Stimulated activated CD4-positive, alpha-beta T cell treated with anti-CD3 and anti-CD28 coated beads, Interleukin-15, amount 100 ng/mL, for 1 hour (primary cell): Measurements from ENCODE around the gene TMPRSS13.

Source experiments
- DNase-seq, 2 donors: peaks; one replicate each; pipeline ENCODE4 v3.0.0-alpha.2; 2020; ENCODE audit warnings: low read depth in 1 of 2, low spot score in 1 of 2

The TMPRSS13 gene

DNA sequence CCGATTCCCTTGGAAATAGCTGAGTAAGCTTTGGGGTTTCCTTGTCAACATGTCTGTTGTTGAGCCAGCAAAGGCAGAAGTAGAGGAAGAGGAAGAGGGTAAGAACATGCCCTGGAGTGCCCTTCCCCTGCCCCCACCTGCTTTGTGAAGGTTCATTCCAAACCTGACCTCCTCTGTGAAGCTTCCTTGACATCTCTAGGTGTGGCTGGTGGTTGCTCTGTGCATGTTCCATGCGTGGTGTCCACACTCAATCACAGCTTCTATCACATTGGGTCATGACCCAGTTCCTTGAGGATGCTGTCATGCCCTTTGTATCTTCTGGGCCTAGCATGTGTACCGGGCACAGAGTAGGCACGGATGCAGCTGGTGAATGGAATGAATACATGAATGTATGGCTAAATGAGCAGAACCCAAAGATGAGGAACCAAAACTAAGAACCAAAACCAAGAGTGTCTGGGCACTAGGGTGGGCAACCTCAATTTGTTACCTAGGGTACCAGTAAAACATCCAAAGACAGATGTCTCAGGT lies 29.0 kb downstream of the TMPRSS13 start:
- DNase-seq: no peak

DNA sequence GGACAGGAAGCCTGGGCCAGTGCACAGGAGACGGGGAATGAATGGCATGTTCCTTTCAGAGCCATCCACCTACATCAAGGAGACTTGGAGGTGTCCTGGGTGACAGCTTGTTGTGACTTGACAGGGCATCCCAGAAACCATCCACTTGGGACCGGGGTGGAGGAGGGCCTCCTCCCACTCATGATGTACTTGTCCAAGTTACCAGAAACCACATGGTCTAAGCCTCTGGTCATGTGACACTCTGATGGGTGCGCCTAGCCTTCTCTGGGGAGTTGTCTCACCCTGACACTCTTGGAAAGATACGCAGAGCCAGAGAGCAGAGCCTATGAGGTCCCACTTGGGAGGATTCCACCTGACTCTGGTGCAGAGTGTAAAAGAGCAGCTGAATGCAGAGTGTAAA lies 31.1 kb downstream of the TMPRSS13 start:
- no peak for DNase-seq

DNA sequence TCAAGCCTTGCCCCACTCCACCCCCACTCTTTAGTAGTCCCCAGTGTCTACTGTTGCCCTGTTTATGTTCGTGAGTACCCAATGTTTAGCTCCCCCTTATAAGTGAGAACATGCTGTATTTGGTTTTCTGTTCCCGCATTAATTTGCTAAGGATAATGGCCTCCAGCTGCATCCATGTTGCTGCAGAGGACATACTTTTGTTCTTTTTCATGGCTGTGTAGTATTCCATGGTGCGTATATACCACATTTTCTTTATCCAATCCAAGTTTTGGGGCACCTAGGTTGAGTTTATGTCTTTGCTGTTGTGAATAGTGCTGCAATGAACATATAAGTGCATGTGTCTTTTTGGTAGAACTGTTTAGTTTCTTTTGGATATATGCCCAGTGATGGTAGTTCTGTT lies 36.6 kb downstream of the TMPRSS13 start:
- DNase-seq: no peak

DNA sequence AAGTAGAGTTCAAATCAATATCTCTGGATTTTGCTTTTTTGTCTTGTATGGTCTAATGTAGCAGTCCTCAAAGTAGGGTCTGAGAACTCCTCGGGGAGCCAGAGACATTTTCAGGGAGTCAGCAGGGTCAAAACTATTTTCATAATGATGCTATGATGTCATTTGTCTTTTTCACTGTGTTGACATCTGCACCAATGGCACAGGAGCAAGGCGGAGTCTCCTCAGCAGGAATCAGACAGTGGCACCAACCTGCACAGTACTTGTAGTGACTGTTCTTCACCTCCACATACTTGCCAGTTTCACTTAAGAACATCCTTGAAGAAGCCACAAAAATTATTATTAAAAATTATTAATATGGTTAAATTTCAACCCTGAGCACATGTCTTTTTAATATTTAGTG lies 37.8 kb downstream of the TMPRSS13 start:
- no peak for DNase-seq

DNA sequence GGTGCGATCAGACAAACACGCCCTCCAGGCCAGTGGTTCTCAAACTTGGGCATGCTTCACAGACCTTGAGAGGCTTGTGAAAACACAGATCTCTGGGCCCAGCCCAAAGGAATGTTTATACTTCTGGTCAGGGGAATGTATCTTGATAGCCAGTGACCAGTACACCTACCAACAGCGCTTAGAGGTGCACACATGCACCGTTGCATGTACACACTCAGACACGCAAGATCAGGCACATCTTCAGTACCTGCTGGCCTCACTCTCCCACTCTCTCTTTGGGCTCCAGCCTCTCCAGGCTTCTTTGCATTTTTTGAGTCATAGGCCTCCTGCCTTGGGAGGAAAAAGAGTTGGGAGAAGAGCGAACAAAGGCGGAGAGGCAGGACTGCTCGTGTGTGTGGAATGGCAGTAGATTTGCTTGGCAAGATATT lies 41.0 kb downstream of the TMPRSS13 start:
- DNase-seq: no peak

DNA sequence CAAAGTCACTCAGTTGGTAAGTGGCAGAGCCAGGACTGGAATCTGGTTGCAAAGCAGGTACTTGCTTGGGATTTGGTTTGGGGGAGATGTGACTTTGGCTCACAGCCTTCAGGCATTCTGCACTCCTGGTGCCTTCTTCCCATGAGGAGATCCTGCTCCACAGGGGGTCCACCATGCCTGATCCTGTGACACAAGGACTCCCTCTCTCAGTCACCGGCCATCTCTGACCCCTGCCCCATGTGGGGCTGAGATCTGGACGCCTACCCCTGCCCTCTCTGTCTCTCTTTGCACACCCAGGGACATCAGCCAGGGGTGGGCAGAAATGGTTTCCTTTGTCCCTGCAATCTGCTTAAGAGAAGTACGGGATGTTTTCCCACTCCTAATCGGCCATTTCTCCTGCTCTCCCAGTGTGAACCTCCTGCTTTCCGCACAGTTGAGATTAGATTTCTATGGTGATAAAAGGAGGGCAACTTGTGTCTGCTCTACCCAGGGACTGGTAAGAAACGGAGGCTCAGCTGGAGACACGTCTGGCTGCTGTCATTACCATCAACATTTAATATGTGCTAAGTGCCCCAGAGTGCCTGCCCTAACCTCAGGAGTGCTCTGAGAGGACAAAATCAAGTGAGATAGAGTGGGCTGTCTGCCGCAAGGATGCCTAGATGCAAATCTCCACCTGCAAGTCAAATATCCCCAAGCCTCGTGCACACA lies 41.6 kb downstream of the TMPRSS13 start:
- no peak for DNase-seq

DNA sequence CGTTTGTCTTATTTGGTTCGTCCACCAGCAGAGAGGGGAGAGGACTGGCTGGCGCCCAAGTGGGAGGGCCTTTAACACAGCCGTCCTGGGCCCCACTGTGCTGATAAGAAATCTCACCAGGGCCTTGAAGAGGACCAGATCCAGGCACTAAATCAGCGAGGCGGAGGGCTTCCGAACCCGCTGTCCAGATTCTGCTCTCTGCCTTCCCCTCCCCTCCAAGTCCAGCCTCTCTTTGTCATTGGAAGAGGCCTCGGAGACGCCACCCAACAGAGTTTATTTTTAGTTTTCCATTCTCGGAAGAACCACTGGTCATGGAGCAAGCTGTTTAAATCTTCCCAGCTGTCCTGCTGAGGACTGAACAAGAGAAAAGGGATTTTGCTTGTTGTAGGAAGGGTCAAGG lies 43.4 kb downstream of the TMPRSS13 start:
- DNase-seq: no peak

DNA sequence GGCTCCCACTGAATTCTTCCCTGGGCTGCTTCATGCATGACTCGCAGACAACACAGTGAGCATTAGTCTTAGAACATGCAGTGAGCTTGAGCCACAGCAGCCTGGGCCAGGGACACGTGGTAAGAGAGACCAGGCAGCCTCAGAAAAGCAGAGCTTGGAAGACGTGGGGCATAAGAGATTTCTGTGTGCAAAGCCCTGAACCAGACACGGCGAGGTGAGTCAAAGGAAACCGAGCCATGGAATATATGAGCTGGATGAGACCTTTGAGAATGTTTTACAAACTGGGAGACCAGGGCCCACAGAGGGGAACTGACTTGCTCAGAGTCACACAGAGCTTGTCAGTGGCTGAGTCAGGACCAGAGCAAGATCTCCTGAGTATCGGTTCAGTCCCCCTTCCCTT lies 44.2 kb downstream of the TMPRSS13 start:
- DNase-seq: no peak

DNA sequence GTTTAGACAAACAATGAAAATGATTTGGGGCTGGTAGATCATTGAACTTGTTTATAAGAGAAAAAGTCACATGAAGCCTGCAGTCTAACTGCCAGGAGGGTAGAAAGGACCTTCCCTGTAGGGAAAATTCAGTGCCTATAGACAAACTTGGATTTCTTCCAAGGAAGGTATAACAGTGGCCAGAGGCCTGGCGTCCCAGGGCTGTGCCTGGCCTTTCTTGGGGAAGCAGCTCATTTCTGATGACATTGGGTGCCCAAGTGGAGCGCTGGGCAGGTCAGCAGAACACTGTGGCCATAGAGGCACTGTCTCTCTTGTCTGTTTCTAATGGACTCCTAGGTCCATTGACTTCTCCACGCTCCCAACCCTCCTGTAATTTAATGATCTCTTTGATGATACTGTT lies 46.1 kb downstream of the TMPRSS13 start:
- no peak for DNase-seq

DNA sequence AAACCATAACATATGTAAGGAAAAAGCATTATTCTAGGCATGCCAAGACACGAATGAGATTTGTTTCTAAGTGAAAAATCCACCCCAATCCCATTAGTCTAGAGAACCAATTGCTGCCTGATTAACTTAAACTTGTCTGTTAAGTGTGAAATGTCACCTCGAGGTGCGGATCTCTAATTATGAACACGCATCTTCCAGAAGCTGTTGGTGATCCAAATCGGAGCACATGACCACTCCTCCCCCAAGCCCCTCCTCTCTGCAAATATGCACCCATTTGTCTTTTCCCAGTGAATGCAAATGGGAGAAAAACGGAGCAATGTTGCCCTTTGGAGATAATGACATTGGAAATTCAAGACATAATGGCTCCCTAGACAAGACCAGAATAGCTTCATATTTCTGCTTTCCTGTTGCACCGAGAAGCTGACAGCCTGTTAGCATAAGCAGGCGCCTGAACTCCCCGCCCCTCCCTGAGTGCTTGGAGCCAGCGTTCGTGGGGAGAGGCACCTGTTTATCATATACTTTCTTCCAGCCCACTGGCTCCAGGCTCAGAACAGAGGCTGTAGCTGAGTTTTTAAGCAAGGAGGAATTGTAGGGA lies 46.8 kb downstream of the TMPRSS13 start:
- DNase-seq: no peak

DNA sequence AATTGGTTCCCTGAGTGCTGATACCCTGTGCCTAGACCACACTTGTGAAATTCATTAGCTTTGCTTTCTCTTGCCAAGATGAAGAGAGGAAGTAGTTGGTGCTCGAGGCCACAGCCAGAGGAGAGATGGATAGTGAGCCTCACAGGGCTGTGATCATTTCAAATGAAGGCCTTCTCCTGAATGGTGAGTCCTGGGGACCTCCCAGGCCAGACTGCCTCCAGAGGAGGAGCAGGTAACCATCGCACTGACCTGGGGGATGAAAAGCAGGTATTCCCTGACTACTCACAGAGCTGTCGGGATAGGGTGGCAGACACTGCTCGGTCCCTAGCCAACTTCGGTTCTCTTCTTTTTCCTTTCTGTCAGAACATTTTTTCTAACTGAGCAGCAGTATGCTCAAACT lies 48.0 kb downstream of the TMPRSS13 start:
- no peak for DNase-seq

DNA sequence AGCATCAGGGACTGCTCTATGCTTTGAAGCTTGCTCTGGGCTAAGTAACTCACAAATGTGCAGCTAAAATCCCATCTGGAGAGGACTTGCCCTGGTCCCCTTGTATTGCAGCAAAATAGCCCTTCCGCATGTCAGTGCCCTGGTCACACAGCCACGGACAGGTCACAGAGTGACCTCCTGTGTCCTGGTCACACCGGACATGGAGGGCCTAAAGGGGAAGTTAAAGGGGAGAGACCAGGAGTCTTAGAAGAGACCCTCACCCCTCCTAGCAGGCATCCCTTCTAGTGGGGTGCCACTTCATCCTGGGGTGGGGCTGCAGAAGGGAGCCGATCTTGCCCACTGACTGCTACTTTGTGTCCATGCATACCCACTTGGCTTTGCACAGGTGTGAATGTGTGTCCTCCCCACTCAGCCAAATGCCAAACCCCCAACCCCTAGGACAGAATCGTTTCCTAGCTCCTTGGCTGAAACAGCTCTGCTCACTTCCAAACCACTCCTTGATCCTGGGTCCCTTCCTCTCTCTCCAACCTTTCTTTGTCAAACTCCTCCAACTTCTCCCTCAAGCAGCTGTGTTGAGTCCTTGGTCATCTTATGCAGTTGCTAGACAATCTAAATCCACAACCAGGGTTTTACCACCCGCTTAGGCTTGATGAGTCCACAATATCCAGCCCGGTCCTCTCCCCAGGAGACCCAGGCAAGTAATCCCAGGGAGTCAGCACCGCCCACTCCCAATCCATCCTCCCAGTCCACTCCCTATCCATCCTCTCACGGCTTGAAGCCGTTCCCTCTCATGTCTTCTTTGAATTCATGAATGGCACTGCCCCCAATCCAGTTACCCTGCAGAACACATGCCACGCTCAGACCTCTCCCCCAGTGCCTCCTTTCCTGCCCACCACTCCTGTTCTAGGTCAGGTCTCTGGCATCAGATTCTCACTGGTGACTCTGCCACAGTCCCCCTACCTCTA lies 49.4 kb downstream of the TMPRSS13 start:
- no peak for DNase-seq

DNA sequence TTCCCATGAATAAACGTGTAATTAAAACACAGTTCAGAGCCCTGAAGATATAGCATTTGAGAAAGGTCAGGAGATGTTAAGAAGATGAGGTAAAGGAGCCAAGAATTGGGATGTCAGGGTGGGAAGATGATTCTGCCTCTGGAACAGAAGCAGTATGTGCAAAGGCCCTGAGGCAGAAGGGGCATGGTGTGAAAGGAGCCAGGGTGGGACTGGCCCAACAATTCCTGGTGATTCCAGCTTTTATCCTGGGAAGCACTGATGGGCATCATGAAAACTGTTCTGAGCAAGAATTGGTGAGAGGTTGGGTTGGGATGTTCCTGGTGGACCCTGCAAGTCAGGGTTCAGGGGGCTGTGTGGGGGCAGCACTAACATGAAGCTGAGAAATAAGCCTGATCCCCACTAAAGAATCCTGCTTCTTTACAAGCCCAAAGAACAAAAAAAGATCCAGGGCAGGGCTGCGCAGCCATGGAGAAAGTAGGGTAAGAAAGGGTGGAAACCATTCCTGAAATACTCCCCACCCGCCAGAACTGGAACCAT lies 50.2 kb downstream of the TMPRSS13 start:
- DNase-seq: no peak

DNA sequence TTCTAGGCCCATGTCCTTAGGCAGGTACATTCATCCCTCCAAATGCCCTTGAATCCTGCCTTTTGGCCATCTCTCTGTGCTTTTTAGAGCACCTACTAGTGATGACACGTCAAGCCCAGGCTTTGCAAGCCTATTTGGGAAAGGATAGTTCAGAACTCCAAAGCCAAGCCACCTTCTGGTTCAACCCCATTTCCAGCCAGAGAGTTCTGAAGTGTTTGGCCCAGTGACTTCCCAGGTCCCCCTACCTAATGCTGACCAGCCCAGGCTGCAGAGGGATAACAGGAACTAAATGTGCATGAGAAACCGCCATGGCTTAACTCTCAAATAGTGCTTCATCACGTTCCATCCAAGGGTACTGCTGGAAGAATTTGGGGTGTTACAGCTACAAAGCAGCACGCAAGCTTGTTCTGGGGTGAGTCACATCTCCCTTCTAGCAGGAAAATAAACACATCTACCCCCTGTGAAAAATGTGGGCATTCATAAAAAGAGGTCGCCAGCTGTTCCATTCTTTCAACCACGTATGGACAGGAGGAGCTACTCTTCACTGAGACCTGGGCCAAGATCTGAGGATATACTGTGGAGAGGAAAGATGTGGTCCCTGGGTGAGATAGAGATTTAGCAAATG lies 50.8 kb downstream of the TMPRSS13 start:
- DNase-seq: no peak

DNA sequence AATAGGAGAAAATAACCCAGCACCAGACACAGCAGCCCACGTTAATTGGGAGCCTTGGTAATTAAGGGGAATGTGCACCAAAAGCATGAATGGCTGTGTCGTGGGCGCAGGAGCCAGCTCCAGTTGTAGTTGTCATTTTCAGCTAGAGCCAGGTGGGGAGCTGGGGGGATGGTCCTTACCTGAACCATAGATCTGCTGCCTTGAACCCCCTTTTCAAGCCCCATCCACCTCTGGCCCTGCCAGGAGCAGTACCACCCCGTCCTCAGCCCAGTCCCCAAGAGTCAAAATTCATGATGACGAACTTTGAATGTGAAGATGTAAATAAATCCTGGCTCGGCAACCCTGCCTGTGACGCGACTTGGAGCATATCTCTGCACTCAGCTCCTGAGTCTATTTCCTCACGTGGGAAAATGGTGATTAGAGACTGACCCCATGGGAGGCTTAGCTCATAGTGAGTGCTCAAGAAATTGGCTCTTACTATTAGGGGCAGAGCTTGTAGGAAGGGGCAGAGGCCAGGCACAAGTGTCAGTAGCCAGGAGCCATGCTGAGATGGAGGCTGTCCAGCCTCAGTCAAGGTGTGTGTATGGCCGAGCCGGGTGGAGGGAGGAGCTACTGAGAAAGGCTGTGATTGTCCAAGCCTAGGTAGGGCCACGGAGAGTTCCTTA lies 52.0 kb downstream of the TMPRSS13 start:
- DNase-seq: no peak

DNA sequence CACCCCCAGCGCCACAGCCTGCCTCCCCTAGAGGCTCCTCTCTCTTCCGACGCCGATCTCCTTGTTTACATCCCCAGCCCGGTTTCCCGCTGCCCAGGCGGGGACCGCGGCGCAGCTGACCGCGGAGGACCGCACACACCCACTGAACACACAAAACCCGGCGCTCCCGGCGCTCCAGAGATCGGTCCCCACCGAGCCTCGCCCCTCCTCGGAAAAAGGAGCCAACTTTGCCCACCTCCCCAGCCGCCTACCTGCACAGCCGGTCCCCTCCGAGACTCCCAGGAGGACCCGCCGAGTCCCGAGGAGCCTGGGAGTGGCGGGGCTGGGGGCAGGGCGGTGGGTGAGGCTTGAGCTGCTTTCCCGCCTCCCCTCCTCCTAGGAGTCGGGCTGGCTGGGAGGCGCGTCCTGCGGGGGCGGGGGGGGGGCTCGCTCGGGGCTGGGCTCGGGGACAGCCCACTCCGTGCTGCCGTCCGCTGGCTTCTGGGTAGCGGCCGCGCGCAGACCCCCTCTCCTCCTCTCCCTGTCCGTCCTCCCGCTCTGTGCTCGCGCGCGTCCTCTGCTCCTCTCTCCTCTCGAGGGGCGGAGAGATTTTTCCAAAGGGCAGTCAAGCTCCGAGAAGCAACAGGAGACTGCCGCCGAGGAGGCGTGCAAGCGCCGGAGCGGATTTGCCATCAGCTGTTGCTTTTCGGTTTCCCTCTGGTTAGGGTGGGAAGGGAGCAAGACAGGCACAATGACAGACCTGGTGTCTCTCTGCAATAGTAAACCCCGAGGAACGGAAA lies 52.7 kb downstream of the TMPRSS13 start, which contains the start of gene FXYD6:
FXYD6 (minus strand) TSS at position 318 of the 779 bp plus-strand sequence. CDS start 33,882 bp downstream, outside the sequence.
- DNase-seq: no peak

DNA sequence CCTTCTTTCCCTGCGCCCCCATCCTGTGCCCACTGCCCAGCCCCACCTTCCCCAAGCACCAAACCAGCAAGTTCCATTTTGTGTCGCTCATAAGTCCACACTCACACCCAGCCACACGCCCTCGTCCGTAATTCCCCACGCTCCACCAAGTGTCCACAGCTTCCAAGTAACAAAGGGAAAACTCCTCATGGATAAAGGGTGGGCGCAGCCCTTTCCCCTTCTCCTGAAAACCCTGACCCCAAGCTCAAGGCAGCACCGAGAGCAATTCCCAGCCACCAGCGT lies 53.2 kb downstream of the TMPRSS13 start:
- no peak for DNase-seq

DNA sequence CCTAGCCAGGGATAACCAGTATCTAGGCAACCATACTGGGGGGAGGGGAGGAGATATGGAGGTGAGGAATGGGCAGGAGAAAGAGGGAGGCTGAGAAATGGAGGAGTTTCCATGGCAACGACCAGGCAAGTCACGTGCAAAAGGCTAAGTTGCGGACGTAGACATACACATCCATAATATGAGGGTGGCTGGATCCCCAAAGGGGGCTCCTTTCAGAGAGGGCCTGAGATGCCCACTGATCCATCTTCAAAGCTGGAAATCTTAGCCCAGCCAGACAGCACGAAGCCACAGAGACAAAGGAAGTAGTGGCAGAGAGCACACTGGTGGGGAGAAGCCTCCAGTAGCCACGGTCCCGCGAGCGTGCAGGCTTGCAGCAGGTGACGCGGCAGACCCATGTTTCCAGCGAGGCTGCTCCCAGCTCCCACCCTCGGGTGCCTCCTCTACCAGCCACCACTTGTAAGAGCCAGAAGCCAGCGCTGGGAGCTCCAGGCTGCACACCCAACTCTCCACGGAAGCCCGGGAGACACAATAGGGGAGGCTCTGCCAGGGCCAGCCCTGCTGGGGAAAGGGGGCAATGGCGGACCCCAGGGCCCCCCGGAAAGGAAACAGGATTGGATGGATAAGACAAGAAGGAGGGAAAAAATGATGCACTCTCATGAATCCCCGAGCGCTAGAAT lies 53.7 kb downstream of the TMPRSS13 start:
- DNase-seq: no peak

DNA sequence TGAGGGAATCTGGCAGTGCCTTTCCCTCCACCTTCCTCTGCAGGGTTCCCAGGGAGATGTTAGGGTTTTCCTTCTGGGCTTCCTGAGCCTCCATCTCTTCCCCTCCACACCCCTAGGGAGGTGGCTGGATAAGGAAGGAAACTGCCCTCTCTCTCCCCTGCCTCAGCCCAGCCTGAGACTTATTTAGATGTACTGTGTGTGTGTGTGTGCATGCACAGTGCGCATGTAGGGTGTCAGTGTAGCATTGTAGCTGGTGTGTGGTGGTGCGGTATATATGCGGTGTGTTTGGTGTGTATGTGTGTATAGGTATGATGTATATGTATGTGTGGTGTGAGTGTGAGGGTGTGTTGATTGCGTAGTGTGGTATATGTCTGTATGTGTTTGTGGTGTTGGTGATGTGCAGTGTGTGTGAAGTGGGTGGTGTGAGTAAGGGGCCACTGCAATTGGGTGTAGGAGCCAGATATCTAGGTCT lies 54.3 kb downstream of the TMPRSS13 start:
- no peak for DNase-seq
